Smooth muscle cell (in vitro differentiated cells): ENCODE data around the gene TUB. TPM values are rescaled to one million over a fixed set of nuclear protein-coding genes. Genes with fewer than 3 reads are reported as not detected.

Experiments
- DNase-seq: peaks from one replicate; lab custom pipeline; 2025; ENCODE audit not compliant: unreplicated experiment; lab: John Stamatoyannopoulos, UW
- H2AFZ ChIP-seq: fragments of 200-600 bp; sonication (generic); 2 replicates; pipeline ENCODE4 v1.6.0; 2016; ENCODE audit warnings: antibody characterized with exemption, low read depth, mild to moderate bottlenecking
- H3F3A ChIP-seq: fragments of 200-600 bp; sonication (generic); 2 replicates; pipeline ENCODE4 v1.6.0; 2017; ENCODE audit warnings: antibody characterized with exemption, low read depth
- H3K27ac ChIP-seq: fragments of 200-600 bp; sonication (generic); 2 replicates; pipeline ENCODE4 v1.5.1; 2016; ENCODE audit warnings: low read depth, mild to moderate bottlenecking
- H3K27me3 ChIP-seq: fragments of 200-600 bp; sonication (generic); 2 replicates; pipeline ENCODE4 v1.6.1; 2016; ENCODE audit warnings: low read depth, mild to moderate bottlenecking
- H3K36me3 ChIP-seq: fragments of 200-600 bp; sonication (generic); 2 replicates; pipeline ENCODE4 v1.5.1; 2016; ENCODE audit warnings: low read depth
- H3K4me1 ChIP-seq: fragments of 200-600 bp; sonication (generic); 2 replicates; pipeline ENCODE4 v1.5.1; 2016; ENCODE audit warnings: low read depth
- H3K4me2 ChIP-seq: fragments of 200-600 bp; sonication (generic); 2 replicates; pipeline ENCODE4 v1.6.0; 2016; ENCODE audit warnings: mild to moderate bottlenecking
- H3K4me3 ChIP-seq: fragments of 200-600 bp; sonication (generic); 2 replicates; pipeline ENCODE4 v1.5.1; 2016; ENCODE audit warnings: mild to moderate bottlenecking
- H3K79me2 ChIP-seq: fragments of 200-600 bp; sonication (generic); 2 replicates; pipeline ENCODE4 v1.6.0; 2016; ENCODE audit warnings: low read depth, mild to moderate bottlenecking
- H3K9ac ChIP-seq: fragments of 200-600 bp; sonication (generic); 2 replicates; pipeline ENCODE4 v1.6.0; 2016; ENCODE audit warnings: low read depth
- H3K9me3 ChIP-seq: fragments of 200-600 bp; sonication (generic); replicated peaks from 2 replicates; pipeline ENCODE4 v1.5.1; 2016; ENCODE audit warnings: low read depth
- H4K20me1 ChIP-seq: fragments of 200-600 bp; sonication (generic); 2 replicates; pipeline ENCODE4 v1.6.0; 2016; ENCODE audit warnings: low read depth
- CTCF ChIP-seq: fragments of 200-600 bp; sonication (generic); IDR thresholded peaks from 2 replicates; pipeline ENCODE4 v1.5.1; 2017; ENCODE audit warnings: borderline replicate concordance, mild to moderate bottlenecking, antibody characterized with exemption; ENCODE audit not compliant: insufficient read depth, poor library complexity, severe bottlenecking
- WGBS: methylation state at CpG from one replicate; pipeline ENCODE4 v1.1.7; 2016; ENCODE audit warnings: low lambda C conversion rate; 5-methylcytosine and 5-hydroxymethylcytosine counted together
- polyA plus RNA-seq: library from polyadenylated mRNA; unstranded; fragments of >200 nt; fragmentation: Nextera tagmentation; extraction: Ambion mirVana; gene quantifications from 2 replicates; pipeline ENCODE4 v1.2.1, GENCODE V29; 2016
- total RNA-seq: library from RNA; depleted of rRNA; stranded (reverse); fragments of >200 nt; gene quantifications from 2 replicates; pipeline ENCODE4 v1.2.3, GENCODE V29; 2014

Gene TUB
- total and polyA plus RNA-seq, 2 experiments from 2014 or later, result 6.0 to 9.5 TPM

DNA sequence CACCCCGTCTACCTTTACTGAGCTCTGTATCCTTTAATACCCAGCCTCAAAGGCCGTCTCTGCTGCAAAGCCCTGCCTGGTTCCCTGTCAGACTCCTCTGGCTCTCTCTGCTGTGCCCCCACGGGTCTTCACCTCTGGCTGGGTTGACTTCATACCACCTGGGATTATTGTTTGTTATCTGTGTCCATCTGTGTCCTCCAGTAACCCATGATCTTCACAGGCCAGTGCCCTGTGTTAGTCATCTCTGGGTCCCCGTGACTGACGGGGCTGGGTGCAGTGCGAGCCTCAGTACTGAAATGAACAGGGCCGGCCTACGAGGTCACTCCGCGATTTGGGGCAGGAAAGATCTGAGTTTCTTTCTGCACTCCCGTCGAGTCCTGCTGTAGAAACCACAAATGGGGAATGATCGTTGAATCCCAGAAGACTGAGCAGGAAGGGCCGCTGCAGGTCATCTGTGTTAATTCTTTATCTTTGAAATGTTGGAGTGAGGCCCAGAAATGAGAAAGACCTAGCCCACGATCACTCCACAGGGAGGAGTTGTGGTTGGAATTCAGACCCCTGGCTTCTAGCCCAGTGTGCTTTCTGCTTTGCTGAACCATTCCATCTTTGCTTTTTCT lies 12.3 kb upstream of the TUB start:
- no peak overlapping the region for H3K4me3 ChIP-seq
- H3K27ac ChIP-seq, result no peak overlapping the region
- H3K27me3 ChIP-seq, result peaks cover 20% of the 10 kb centered on the region
- no peaks in the 10 kb centered on the region for H3K36me3 ChIP-seq
- no peak overlapping the region for H2AFZ ChIP-seq
- H4K20me1 ChIP-seq, result no peaks in the 10 kb centered on the region
- no peaks in the 10 kb centered on the region for H3F3A ChIP-seq
- H3K9me3 ChIP-seq, result no peaks in the 10 kb centered on the region
- H3K4me1 ChIP-seq, result peaks cover 21% of the 10 kb centered on the region
- H3K9ac ChIP-seq, result no peak overlapping the region
- TF ChIP-seq CTCF, result no peak
- WGBS, result 30% methylated on average over 15 of the region's 15 CpGs
- H3K4me2 ChIP-seq, result peak overlapping the region; percentile 52
- H3K79me2 ChIP-seq, result no peaks in the 10 kb centered on the region
- no peak for DNase-seq

DNA sequence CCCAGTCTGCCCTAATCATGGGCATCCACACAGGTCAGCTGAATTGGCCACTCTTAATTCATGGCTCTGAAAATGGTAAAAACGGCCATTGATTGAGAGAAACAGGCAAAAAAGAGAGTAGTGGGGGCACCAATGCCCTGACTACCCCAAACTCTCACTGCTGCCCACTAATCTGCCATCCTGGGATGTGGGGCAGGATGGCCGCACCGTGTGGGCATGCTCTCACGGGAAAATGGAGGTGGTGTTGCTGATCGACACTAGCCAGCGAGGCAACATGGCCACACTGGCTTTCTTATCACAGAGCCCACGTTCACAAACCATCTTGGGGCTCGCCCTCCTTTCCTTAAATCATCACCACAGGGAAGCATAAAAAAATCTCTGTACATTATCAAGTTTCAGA lies 11.2 kb upstream of the TUB start:
- no peak overlapping the region for H3K27ac ChIP-seq
- H3K4me1 ChIP-seq, result peaks cover 21% of the 10 kb centered on the region
- 82% methylated on average over 8 of the region's 8 CpGs for WGBS
- H3K79me2 ChIP-seq, result no peaks in the 10 kb centered on the region
- H3F3A ChIP-seq, result no peaks in the 10 kb centered on the region
- DNase-seq, result no peak
- H3K9me3 ChIP-seq, result no peaks in the 10 kb centered on the region
- H3K4me2 ChIP-seq, result no peak overlapping the region
- H4K20me1 ChIP-seq, result no peaks in the 10 kb centered on the region
- H3K4me3 ChIP-seq, result no peak overlapping the region
- no peak overlapping the region for H3K9ac ChIP-seq
- TF ChIP-seq CTCF, result no peak
- no peaks in the 10 kb centered on the region for H3K36me3 ChIP-seq
- peaks cover 27% of the 10 kb centered on the region for H3K27me3 ChIP-seq
- H2AFZ ChIP-seq, result no peak overlapping the region

DNA sequence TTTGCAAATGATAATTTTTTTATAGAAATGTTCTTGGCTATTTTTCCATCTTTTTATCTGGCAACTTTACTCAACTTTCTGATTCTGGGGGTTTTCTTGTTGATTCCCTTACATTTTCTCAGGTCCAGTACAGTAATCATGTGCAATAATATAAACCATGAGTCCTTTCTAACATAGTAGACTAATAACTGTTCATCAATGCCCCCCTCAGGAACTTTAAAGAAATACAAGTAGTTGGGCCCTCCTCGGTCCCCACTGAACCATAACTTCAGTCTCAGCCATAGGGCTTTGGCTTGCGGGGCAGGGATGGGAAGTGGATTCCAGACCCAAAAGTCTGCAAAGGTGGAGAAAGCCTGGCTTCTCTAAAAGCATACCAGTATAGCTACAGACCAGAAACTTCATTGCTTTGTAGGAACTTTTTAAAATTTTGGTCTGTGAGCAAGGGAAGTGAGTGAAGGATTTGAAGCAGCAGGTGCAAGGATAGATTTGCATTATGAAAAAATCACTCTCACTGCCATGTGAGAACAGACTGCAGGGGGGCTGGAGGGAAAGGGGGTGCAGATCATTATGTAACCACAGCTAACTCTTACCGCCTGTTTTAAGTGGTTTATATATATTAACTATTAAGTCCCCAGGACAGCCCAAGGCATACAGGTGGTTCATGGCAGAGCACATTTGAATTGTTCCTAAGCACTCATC lies 10.4 kb upstream of the TUB start:
- Histone ChIP-seq H3K27me3 (peaks cover 27% of the 10 kb centered on the region), H3K9ac (no peak overlapping the region), H3K4me3 (no peak overlapping the region), H3K9me3 (no peaks in the 10 kb centered on the region), H3F3A (no peaks in the 10 kb centered on the region), H3K79me2 (no peaks in the 10 kb centered on the region), H2AFZ (no peak overlapping the region), H4K20me1 (no peaks in the 10 kb centered on the region), H3K36me3 (no peaks in the 10 kb centered on the region), H3K27ac (no peak overlapping the region), H3K4me2 (no peak overlapping the region), H3K4me1 (peaks cover 21% of the 10 kb centered on the region)
- TF ChIP-seq CTCF, result peak; percentile 37
- WGBS, result 52% methylated on average over 3 of the region's 3 CpGs
- no peak for DNase-seq
